ENCODE results near the gene CFAP141.
A peak's percentile ranks its signal among the peaks of the same experiment; 100 is the strongest.
"Not testable (repeated sequence)": the region's sequence is repeated elsewhere in the genome, so short reads cannot be mapped to it uniquely, and the experiment has no call there.

The CFAP141 gene

DNA sequence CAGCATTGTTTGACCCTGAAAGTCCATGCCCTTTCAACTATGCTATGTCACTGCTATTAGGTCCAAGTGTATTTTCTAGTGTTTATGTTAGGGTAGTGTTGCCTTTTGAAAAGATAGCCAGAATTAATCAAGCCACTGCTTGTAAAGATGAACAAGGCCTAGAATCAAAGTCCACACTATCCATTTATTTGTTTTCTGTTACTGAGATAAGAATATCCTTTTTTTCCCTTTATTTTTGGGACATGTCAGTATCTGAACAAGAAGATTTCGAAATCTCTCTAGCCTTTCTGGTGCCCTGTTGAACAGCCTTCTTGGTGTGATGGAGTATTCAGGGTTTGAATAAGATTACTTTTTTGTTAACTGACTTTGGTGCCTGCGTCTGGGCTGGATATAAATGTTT is 31.3 kb upstream of the CFAP141 start:
- TF ChIP-seq, protein P1, sequence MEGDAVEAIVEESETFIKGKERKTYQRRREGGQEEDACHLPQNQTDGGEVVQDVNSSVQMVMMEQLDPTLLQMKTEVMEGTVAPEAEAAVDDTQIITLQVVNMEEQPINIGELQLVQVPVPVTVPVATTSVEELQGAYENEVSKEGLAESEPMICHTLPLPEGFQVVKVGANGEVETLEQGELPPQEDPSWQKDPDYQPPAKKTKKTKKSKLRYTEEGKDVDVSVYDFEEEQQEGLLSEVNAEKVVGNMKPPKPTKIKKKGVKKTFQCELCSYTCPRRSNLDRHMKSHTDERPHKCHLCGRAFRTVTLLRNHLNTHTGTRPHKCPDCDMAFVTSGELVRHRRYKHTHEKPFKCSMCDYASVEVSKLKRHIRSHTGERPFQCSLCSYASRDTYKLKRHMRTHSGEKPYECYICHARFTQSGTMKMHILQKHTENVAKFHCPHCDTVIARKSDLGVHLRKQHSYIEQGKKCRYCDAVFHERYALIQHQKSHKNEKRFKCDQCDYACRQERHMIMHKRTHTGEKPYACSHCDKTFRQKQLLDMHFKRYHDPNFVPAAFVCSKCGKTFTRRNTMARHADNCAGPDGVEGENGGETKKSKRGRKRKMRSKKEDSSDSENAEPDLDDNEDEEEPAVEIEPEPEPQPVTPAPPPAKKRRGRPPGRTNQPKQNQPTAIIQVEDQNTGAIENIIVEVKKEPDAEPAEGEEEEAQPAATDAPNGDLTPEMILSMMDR (IDR thresholded peaks at IDR 0.05; ENCODE audit: insufficient read depth, low read depth, low read length, missing control alignments): no peak
- no peak overlapping the region for H3K4me3 ChIP-seq (ENCODE audit: low read depth, low read length)
- DNase-seq (ENCODE audit: low read depth): no peak

DNA sequence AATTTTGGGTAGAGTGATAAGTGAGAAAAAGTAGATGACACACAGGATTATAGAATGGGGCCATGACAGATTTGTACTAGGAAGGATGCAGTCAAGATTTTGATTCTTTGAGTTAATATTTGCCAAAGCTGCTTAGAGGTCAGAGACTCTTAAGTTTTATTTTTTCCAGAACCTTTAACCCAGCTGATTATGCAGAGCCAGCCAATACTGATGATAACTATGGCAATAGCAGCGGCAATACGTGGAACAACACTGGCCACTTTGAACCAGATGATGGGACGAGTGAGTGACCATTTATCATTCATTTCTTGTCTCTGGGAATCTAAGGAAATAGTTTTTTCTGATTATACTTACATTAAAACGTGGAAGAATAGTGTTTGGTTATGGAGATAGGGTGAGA is 30.7 kb upstream of the CFAP141 start:
- no peak overlapping the region for H3K4me3 ChIP-seq (ENCODE audit: low read depth, low read length)
- TF ChIP-seq, protein P1 (IDR thresholded peaks at IDR 0.05; ENCODE audit: insufficient read depth, low read depth, low read length, missing control alignments): no peak
- DNase-seq (ENCODE audit: low read depth): no peak

DNA sequence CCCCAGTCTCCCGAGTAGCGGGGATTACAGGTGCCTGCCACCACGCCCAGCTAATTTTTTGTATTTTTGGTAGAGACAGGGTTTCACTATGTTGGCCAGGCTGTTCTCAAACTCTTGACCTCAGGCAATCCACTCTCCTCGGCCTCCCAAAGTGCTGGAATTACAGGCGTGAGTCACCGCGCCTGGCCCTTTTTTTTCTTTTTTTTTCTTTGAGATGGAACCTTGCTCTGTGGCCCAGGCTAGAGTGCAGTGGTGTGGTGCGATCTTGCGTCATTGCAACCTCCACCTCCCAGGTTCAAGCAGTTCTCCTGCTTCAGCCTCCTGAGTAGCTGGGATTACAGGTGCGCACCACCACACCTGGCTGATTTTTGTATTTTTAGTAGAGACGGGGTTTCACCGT is 27.0 kb upstream of the CFAP141 start:
- not testable (repeated sequence) for DNase-seq (ENCODE audit: low read depth); H3K4me3 ChIP-seq (ENCODE audit: low read depth, low read length)

DNA sequence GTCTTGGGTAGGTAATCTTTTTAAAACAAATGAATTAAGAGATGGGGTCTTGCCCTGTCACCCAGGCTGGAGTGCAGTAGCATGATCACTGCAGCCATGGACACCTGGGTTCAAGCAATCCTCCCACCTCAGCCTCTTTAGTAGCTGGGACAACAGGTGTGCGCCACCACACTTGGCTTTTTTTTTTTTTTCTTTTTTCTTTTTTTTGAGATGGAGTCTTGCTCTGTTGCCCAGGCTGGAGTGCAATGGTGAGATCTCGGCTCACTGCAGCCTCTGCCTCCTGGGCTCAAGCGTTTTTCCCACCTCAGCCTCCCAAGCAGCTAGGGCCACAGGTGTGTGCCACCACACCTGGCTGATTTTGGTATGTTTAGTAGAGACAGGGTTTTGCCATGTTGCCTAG is 25.0 kb upstream of the CFAP141 start:
- DNase-seq (ENCODE audit: low read depth): not testable (repeated sequence)

DNA sequence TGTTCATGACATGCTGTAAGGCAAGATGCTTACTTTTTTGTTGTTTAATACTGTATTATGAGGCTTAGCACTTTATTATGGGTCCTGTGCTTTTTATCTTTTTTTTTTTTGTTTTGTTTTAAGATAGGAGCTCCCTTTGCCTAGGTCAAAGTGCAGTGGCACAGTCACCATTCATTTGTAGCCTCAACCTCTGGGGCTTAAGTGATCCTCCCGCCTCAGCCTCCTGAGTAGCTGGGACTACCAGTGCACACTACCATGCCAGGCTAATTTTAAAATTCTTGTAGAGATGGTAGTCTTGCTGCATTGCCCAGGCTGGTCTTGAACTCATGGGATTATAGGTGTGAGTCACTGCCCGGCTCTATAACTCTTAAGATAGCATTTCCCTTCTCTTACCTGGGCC is 19.2 kb upstream of the CFAP141 start:
- no peak overlapping the region for H3K4me3 ChIP-seq (ENCODE audit: low read depth, low read length)
- TF ChIP-seq, protein P1 (IDR thresholded peaks at IDR 0.05; ENCODE audit: insufficient read depth, low read depth, low read length, missing control alignments): no peak
- no peak for DNase-seq (ENCODE audit: low read depth)

More for the DNA sequence above, 25.0 kb upstream of the CFAP141 start:
- not testable (repeated sequence) for H3K4me3 ChIP-seq (ENCODE audit: low read depth, low read length)

DNA sequence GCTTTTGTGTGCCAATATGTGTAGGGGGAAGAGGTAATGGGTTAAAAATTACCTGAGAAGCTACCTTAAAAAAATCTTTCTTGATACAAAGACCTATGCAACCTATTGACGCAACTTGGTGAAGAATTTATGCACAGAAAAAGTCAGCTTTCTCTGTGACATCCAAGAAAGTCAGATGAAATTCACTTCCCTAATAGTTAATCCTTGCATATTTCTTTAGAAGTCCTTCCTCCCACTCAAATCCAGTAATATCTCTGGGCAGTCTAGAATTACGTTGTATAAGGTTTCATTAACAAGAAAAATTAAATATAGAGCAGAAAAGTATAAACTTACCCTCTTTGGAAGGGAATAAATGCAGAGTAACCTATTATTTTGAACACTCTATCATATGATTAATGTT is 17.5 kb upstream of the CFAP141 start:
- no peak for DNase-seq (ENCODE audit: low read depth)
- no peak overlapping the region for H3K4me3 ChIP-seq (ENCODE audit: low read depth, low read length)
- TF ChIP-seq, protein P1 (IDR thresholded peaks at IDR 0.05; ENCODE audit: insufficient read depth, low read depth, low read length, missing control alignments): no peak

DNA sequence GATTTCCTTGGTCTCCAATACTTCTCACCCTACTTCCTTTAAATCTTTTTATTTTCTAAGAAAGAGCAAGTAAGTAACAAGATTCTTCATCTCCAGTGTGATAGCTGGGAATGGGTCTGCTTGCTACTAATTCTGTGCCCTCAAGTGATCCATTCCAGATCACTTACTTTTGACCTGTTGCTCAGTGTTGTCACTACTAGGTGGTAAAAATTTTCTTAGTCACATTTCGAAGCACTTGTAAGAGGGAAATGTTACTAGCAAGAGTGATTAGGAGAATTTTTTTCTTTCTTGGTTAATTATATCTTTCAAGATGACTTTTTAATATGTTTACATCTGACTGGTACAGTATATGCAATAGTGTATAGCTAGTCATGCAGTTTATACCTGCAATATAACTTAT is 16.8 kb upstream of the CFAP141 start:
- TF ChIP-seq, protein P1 (IDR thresholded peaks at IDR 0.05; ENCODE audit: insufficient read depth, low read depth, low read length, missing control alignments): no peak
- H3K4me3 ChIP-seq (ENCODE audit: low read depth, low read length): peak overlapping the region; percentile 86
- no peak for DNase-seq (ENCODE audit: low read depth)

DNA sequence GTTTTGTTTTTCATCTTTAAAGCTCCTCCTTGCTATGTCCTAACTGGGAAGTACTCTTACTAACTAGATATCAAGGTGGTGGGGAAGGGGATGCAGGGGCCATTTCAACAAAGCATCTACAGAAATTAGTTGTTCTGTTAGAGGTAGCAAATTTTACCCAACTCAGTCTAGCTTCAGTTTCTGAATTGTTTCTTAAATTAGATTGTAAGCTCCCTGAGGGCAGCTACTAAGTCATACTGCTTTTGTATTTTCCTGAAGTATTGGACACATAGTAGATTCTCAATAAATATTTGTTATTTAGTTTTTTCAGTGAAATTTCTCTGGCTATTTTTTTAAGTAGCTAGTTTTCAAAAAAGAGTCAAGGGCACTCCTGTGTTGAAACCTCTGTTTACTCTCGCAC is 16.4 kb upstream of the CFAP141 start:
- no peak for DNase-seq (ENCODE audit: low read depth)
- peak overlapping the region; percentile 86 for H3K4me3 ChIP-seq (ENCODE audit: low read depth, low read length)
- TF ChIP-seq, protein P1 (IDR thresholded peaks at IDR 0.05; ENCODE audit: insufficient read depth, low read depth, low read length, missing control alignments): no peak

All from GM12865 (cell line).